ENCODE data around the gene NT5DC1. TPM values are rescaled to one million over a fixed set of nuclear protein-coding genes. Genes with fewer than 3 reads are reported as not detected.

The NT5DC1 gene
- total RNA-seq, 1 experiment from 2014 or later: 63.7 TPM

- TF ChIP-seq SRF (IDR thresholded peaks at IDR 0.05; ENCODE audit: low read depth): no peak
- TF ChIP-seq YY1 (IDR thresholded peaks at IDR 0.05; ENCODE audit: extremely low read depth, insufficient replicate concordance, low read depth, low read length): no peak
- TF ChIP-seq TCF7L2 (IDR thresholded peaks at IDR 0.05; ENCODE audit: borderline replicate concordance, extremely low read depth, insufficient read depth, insufficient read length): no peak
- TF ChIP-seq, protein P1, sequence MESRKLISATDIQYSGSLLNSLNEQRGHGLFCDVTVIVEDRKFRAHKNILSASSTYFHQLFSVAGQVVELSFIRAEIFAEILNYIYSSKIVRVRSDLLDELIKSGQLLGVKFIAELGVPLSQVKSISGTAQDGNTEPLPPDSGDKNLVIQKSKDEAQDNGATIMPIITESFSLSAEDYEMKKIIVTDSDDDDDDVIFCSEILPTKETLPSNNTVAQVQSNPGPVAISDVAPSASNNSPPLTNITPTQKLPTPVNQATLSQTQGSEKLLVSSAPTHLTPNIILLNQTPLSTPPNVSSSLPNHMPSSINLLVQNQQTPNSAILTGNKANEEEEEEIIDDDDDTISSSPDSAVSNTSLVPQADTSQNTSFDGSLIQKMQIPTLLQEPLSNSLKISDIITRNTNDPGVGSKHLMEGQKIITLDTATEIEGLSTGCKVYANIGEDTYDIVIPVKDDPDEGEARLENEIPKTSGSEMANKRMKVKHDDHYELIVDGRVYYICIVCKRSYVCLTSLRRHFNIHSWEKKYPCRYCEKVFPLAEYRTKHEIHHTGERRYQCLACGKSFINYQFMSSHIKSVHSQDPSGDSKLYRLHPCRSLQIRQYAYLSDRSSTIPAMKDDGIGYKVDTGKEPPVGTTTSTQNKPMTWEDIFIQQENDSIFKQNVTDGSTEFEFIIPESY (IDR thresholded peaks at IDR 0.05; ENCODE audit: extremely low read depth, insufficient replicate concordance, low read length): no peak
- no peak for TF ChIP-seq ZNF274 (IDR thresholded peaks at IDR 0.05; ENCODE audit: low read depth, low read length)
- TF ChIP-seq POLR2AphosphoS5 (IDR thresholded peaks at IDR 0.05; ENCODE audit: low read depth, low read length): no peak
- TF ChIP-seq EZH2 (IDR thresholded peaks at IDR 0.05): no peak
- no peak for TF ChIP-seq SP1 (IDR thresholded peaks at IDR 0.05; ENCODE audit: low read depth)
- no peak for TF ChIP-seq ZFX (IDR thresholded peaks at IDR 0.05)
- TF ChIP-seq SIN3A (IDR thresholded peaks at IDR 0.05; ENCODE audit: low read depth): no peak
- TF ChIP-seq, protein P2, sequence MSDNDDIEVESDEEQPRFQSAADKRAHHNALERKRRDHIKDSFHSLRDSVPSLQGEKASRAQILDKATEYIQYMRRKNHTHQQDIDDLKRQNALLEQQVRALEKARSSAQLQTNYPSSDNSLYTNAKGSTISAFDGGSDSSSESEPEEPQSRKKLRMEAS (IDR thresholded peaks at IDR 0.05): no peak
- TF ChIP-seq ATF3 (IDR thresholded peaks at IDR 0.05): no peak
- no peak for TF ChIP-seq ELF1 (IDR thresholded peaks at IDR 0.05; ENCODE audit: borderline replicate concordance, low read depth)
- TF ChIP-seq REST (IDR thresholded peaks at IDR 0.05; ENCODE audit: low read depth): no peak
- no peak for TF ChIP-seq RAD21 (IDR thresholded peaks at IDR 0.05; ENCODE audit: low read depth)
- TF ChIP-seq FOSL1 (IDR thresholded peaks at IDR 0.05; ENCODE audit: low read depth): no peak
- no peak for DNase-seq (ENCODE audit: low read depth, low spot score)
- Histone ChIP-seq H3K27me3 (ENCODE audit: insufficient read depth, low read length) (no peaks in the 10 kb centered on the region), H3K27ac (ENCODE audit: low read depth, low read length) (no peak overlapping the region), H3K9ac (ENCODE audit: low read length) (no peak overlapping the region), H3K36me3 (ENCODE audit: control insufficient read depth in 1 of 2, insufficient read depth in 2 of 2, low read length in 2 of 2) (no peaks in the 10 kb centered on the region), H3K4me3 (replicated peaks in 1 of 2; ENCODE audit: low read depth in 1 of 2, low read length in 2 of 2) (no peak overlapping the region), H3K9me3 (ENCODE audit: control insufficient read depth in 1 of 2, insufficient read depth in 1 of 2, low read depth in 1 of 2, low read length in 2 of 2) (no peaks in the 10 kb centered on the region), H2AFZ (ENCODE audit: low read depth, low read length, poor library complexity, severe bottlenecking) (no peak overlapping the region), H3K4me1 (ENCODE audit: control insufficient read depth in 1 of 2, insufficient read depth in 2 of 2, low read length in 2 of 2) (peaks cover 12 to 24% of the 10 kb centered on the region in 2 experiments), H4K20me1 (ENCODE audit: insufficient read depth) (no peaks in the 10 kb centered on the region), H3K79me2 (ENCODE audit: insufficient read depth, low read length) (no peaks in the 10 kb centered on the region), H3K4me2 (ENCODE audit: low read length) (no peak overlapping the region), H3K9me2 (ENCODE audit: insufficient read depth) (no peaks in the 10 kb centered on the region)
- ChIA-PET POLR2A (interaction anchor here (1.6 kb wide), 1 partner anchor 9 kb away, joined by 3 read pairs; the partner anchor contains the start of gene FRK), RAD21 (ENCODE audit: low non-redundant PET in 1 of 2, low total read pairs in 2 of 2, uncharacterized antibody in 2 of 2, unreplicated experiment in 2 of 2) (no interaction called here), CTCF (interaction anchor here (2.1 kb wide), 1 partner anchor 9 kb away, joined by 11 read pairs; the partner anchor contains the start of gene FRK)
- no TSS peak for BruUV-seq (replicated peaks)
- intact Hi-C loops (cut with micrococcal nuclease): no loop called here
- no peak for ATAC-seq
These were observed 30.6 kb upstream of the NT5DC1 start for GRCh38 chr6:116070101-116070500.
